GM10266 (cell line): ENCODE measurements around the gene SYNGAP1.

Experiments
- DNase-seq: peaks from one replicate; pipeline ENCODE4 v3.0.0; 2012; ENCODE audit errors: extremely low spot score
- TF ChIP-seq, protein P1 (sequence below): IDR thresholded peaks from 2 replicates; pipeline ENCODE4 v1.5.1; 2012; ENCODE audit warnings: mild to moderate bottlenecking, low read depth; ENCODE audit not compliant: control insufficient read depth, insufficient read depth; ENCODE audit errors: missing control alignments

Gene SYNGAP1

DNA sequence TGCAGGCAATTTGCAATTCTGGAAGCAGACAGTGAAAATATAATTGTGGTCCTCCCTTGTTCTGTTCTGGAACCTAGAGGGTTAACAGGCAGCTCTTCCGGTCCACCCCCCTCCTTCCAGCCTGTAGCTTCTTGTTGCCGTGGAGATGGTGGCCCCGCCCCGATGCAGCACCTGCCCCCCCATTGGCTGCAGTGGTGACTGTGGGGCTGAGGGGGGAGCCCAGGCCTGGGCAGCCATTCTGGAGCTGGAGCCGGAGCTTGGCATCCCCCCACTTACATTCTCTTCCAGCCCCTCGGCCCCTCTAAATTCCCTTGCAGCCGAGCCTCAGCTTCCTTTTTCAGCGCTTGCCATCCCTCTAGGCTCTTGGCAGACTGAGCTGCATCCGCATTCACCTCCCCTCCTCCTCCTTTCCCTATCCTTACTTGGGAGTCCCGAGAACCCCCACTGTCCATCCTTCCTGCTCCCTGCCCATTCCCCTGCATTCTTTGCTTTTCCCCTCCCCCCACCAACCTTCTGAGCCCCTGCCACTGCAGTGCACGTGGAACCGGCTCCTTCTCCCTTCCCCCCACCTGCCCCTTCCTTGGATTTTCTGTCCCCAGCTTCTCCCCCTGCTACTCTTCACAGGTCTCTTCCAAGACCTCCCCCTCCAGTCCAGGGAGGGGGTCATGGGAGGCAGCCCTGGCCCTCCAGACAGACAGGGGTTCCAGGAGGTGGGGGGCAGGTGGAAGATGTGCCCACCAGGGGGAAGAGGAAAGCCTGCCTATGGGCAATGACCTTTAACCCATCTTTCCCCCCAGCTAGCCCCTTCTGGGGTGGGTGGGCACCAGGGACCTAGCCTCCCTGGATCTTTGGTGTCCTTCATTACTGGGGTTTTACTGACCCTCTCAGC is 11.4 kb downstream of the SYNGAP1 start:
- peak; percentile 95 for DNase-seq
- TF ChIP-seq, protein P1, sequence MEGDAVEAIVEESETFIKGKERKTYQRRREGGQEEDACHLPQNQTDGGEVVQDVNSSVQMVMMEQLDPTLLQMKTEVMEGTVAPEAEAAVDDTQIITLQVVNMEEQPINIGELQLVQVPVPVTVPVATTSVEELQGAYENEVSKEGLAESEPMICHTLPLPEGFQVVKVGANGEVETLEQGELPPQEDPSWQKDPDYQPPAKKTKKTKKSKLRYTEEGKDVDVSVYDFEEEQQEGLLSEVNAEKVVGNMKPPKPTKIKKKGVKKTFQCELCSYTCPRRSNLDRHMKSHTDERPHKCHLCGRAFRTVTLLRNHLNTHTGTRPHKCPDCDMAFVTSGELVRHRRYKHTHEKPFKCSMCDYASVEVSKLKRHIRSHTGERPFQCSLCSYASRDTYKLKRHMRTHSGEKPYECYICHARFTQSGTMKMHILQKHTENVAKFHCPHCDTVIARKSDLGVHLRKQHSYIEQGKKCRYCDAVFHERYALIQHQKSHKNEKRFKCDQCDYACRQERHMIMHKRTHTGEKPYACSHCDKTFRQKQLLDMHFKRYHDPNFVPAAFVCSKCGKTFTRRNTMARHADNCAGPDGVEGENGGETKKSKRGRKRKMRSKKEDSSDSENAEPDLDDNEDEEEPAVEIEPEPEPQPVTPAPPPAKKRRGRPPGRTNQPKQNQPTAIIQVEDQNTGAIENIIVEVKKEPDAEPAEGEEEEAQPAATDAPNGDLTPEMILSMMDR, result no peak

DNA sequence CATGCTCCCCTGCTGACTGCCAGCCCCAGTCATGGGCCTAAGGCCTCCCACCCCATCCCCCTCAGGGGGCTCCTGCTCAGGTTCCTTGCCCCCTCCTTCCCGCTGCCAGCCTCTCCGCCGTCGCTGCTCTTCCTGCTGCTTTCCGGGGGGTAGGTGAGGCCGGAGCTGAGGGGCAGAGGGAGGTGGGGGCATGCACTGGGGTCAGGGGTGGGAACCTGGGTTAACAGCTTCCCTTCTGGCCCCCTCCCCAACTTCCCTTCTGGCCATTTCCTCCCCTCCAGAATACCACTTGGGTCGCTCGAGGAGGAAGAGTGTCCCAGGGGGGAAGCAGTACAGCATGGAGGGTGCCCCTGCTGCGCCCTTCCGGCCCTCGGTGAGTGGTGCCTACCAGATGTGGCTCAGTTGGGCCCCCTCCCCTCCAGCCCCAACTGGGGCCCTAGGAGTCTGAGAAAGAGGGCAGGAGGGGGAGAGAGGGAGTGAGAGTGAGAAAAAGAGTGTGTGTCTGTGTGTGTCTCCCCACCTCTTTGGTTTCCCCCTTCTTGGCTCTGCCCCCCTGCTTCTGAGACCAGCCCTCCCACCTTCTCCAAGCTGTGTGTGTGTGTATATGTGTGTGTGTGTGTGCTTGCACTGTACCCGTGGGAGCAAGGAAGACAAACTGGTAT is 12.1 kb downstream of the SYNGAP1 start:
- peak; percentile 55 for DNase-seq
- TF ChIP-seq, protein P1, result no peak

DNA sequence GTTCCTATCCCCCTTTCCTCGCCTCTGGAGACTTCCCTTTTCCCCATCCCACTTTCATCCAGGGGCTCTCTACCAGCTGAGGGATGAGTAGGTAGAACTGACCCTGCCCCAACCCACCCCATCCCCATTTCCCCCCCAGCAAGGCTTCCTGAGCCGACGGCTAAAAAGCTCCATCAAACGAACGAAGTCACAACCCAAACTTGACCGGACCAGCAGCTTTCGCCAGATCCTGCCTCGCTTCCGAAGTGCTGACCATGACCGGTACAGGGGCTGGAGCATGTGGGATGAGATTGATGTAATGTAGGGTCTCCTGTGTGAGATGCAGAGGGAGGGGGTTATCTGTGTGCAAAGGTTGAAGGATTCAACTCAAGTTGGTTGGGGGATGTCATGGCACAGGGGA is 12.7 kb downstream of the SYNGAP1 start:
- DNase-seq, result no peak
- TF ChIP-seq, protein P1, result no peak

DNA sequence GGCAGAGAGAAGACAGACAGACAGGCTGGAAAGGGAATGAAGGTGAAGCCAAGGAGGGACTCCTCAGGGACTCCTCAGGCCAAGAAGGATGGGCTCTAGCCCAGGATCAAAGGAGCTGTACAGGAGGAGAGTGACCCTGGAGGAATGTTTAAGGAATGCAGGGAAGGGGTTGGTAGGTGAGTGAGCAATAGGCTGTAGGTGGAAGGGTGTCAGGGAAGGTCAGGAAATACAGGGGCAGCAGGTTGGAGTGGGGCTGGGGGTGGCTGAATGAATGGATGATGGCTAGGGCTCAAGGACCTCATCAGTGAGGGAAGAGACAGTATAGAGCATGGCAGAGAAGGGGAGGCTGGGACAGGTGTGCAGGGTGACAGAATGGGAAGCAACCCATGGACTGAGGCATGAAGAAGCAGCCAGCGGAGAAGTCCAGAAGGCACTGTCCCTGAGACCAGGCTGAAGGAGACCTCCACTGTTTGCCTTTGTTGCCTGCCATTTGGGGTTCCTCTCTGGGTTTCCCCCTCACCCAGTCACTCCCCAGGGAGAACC is 13.2 kb downstream of the SYNGAP1 start:
- DNase-seq, result no peak
- TF ChIP-seq, protein P1, result no peak

DNA sequence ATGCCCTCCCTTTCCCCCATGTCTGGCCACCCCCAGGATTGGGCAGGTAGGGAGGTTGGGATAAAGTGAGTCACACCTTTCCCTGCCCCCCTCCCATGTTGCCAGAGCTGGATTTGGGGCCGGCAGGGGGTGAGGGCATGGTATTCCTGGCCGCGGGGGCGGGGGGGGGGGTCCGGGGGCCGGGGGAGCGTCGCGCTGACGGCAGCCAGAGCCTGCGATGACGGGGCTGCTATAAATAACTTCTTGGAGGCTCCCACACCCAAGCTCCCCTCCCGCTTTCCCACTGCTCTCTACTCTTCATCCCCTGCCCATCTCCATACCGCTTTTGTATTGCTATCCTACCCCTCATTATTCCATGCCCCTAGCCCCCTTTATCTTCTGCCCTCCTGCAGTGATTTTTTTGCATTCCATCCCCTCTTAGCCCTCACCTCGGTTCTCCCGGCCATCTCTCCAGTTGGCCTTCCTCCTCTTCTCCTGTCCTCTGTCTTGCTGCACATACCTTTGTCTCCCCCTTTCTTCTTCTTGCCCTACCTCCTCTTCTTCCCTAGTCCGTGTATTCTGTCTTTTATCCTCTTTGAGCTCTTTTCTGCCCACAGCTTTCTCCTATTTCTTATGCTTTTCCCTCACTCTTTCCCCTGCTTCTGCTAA is 13.8 kb downstream of the SYNGAP1 start:
- DNase-seq, result no peak

DNA sequence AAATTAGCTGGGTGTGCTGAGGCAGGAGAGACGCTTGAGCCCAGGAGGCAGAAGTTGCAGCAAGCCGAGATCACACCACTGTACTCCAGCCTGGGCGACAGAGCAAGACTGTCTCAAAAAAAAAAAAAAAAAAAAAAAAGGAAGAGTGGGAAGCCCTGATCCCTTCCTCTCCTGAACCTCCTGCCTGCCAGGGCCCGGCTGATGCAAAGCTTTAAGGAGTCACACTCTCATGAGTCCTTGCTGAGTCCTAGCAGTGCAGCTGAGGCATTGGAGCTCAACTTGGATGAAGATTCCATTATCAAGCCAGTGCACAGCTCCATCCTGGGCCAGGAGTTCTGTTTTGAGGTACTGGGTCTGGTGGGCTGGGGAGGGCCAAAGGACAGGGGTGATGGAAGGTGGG is 15.1 kb downstream of the SYNGAP1 start:
- TF ChIP-seq, protein P1, result no peak
- DNase-seq, result no peak

More for the DNA sequence above, 13.8 kb downstream of the SYNGAP1 start:
- TF ChIP-seq, protein P1, result no peak
